NCI-H460 (cell line): ENCODE data around the gene CDPF1. TPM values are rescaled to one million over a fixed set of nuclear protein-coding genes. Genes with fewer than 3 reads are reported as not detected.

Source experiments
- DNase-seq: peaks from one replicate; pipeline ENCODE4 v3.0.0-alpha.2; 2016; ENCODE audit warnings: low read depth; ENCODE audit errors: extremely low read depth
- total RNA-seq: library from RNA; depleted of rRNA; stranded (reverse); fragments of >200 nt; shearing (Covaris generic); gene quantifications from 2 replicates; pipeline ENCODE4 v1.2.3, GENCODE V29; 2014

The CDPF1 gene
- total RNA-seq, 1 experiment from 2014 or later = 14.6 TPM

DNA sequence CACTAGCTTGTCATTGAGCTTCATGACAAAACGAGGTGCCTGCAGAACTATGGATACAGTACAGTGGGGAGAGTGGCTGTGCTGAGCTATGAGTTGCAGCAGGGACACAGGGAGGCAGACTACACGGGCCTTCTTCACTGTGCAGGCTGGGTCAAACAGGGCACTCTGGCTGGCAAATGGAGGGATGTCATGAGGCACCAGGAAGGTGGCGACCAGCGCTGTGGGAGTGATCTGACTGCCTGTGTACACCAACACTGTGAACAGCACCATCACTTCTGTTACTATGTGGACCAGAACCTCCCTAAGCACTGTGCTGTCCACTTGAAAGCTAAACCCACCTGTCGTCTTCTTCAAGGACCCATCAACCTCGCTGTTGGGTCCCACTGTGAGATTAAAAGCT, 9.9 kb upstream of the CDPF1 start:
- no peak for DNase-seq

GRCh38 chr22:46259374-46259773, 9.3 kb upstream of the CDPF1 start:
- no peak for DNase-seq

DNA sequence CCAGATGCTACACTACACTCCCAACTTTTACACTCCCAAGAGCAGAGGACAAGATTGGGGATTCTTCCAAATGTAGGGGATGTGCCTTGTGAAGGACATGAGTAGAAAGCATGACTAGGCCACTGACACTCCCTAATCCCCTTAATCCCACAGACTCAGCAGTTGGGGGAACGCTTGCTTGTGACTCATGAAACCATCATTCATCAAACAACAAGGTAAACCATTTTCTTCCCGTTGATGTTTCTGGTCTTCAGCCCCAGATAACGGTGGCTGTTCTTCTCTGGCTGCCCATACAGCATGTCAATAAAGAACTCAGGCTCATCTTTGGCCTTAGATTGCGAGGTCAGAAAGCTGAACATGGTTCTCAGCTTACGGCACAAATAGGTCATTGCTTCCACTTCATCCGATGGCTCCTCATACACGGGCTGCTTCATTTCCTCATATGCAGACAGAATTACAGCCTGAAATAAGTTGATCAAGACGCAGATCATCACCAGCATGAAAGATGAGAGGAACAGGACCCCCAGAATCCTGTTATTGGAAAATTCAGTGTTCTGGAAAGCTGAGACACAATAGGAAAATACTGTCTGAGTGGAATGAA, 6.4 kb upstream of the CDPF1 start:
- DNase-seq = no peak

DNA sequence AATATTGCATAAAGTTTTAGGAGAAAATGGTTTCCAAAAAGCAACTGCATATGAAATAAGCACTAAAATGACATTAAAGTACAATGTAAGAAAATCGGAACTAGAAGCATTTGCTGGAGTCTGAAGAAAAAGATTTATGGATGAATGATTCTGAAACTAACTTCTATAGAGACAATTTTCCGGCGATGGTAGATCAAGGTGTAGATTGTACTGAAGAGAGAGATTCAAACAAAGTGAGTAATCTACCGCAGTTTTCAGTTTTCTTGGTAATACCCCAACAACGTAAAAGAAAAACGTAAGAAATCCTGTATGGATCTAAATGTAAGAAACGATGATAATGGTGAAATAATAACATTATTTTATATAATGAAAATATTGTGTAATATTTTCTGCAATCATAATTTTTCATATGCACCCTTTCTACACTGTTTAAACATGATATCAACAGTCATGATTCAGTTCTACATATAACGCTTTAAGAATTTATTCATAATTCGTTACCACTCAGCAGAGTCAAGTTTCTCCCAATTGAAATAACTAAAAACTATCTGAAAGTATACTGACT, 1.8 kb upstream of the CDPF1 start:
- no peak for DNase-seq

DNA sequence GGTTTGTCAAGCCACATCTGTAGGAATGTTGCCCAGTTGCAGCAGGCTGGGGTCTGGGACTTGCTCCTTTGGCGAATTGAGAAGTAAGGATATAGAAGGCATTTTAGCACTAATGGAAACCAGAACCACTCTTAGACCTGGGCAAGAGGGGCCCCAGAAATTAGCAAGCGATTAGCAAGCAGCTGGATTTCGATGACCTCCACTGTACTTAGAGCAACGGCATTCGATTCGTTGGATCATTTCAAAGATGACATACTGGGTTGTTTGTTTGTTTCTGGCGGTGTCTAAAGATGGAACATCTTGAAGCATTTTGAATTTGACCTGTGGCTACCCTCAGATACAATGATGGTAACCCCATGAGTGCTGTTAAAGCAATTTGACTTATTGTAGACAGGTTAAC, 1.2 kb upstream of the CDPF1 start:
- DNase-seq = no peak

GRCh38 chr22:46250783-46251125, 661 bp upstream of the CDPF1 start:
- no peak for DNase-seq

- no peak for DNase-seq
Measured at GRCh38 chr22:46247443-46247975, 2.6 kb downstream of the CDPF1 start.

DNA sequence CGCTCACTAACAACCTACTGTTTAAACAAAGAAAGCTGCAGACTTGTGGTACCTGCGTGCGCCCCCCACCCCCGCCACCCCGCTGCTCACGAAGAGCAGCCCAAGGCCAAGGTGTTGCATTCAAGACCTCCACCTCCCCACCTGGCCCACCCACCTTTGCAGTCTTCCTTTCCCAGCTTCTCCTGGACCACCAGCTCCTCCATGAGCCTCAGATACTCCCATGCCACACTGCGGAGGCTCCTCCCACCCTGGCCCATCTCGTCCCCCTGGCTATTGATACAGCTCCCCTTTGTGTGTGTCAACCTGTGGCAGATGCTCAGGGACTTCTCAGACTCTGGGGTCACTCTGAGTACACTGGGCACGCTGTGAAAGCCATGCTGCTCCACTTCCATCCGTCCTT, 3.9 kb downstream of the CDPF1 start:
- DNase-seq = no peak

GRCh38 chr22:46245511-46245910, 4.6 kb downstream of the CDPF1 start:
- DNase-seq = no peak

GRCh38 chr22:46244771-46245170, 5.3 kb downstream of the CDPF1 start:
- no peak for DNase-seq

DNA sequence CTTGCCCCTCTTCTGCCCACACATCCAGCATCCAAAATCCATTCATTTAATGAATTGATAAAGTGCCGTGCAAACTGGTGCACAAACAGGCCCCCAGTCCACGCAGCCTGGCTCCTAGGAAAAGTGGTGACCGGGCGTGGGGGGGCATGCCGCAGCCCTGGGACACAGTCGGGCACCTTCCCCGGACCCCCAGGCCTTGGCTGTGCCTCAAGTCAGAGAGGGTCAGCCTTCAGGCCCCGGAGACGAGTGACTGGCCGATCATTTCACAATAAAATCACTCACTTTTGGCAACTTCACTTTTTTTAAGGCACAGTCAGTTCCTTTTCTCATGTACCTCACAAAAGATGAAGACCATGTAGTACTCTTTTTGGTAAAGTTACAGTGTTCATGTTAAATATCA, 8.0 kb downstream of the CDPF1 start:
- DNase-seq = no peak

DNA sequence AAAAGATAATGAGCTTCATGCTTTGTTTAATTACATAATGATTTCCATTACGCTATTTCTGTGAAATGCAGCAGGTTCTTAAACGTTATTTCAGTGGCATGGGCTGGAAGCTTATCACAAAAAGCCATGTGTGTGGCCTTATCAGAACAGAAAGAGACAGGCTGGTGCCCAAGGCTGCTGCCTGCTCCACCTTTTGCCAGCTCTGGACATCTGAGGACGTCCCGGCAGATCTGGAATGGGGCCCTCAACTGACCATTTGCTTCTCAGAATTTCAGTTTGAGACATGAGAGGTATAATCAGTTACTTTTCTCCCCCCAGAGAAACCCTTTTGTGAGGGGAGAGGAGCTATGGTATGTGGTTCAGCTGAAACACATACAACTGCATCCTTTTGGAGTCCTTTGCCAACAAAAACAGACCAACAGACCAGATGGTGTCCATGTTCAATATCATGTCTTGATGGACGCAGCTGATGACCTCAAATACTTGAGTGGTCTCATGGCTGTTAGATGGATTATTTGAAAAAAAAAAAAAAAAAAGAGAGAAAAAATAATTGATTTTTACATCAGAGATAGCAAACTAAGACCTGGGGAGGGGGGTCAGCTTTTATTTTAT, 8.6 kb downstream of the CDPF1 start:
- no peak for DNase-seq

GRCh38 chr22:46240907-46241306, 9.2 kb downstream of the CDPF1 start:
- no peak for DNase-seq

GRCh38 chr22:46240506-46240905, 9.6 kb downstream of the CDPF1 start:
- DNase-seq = no peak

- no peak for DNase-seq
Measured at GRCh38 chr22:46240073-46240472, 10.0 kb downstream of the CDPF1 start.

GRCh38 chr22:46239261-46240048, 10.6 kb downstream of the CDPF1 start:
- DNase-seq = no peak

GRCh38 chr22:46238541-46238940, 11.6 kb downstream of the CDPF1 start:
- no peak for DNase-seq

DNA sequence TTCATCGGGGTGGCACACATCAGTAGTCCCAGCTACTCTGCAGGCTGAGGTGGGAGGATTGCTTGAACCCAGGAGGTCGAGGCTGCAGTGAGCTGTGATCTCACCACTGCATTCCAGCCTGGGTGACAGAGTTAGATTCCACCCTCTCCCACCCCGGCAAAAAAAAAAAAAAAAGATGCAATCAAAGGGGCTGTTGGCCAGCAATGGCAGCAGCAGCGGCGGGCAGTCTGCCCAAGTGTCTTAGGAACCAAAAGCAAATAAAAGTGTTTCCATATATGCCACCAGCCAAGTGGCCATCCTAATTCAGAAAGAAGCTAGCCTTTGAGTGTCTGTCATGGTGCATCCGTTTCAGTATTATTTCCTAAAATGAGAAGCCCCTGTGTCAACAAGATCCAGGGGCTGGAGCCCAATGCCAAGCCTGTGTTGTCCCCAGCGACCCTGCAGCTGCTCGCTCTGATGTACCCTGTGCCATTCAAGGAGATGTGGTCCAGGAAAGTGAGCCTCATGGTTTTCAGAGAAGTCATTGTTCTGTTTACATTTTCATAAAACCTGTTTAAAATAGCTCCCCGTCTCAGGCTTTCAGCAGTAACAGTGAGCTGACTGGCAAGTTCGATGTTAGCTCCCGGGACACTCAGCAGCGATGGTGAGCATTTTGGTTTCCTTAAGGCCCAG, 12.5 kb downstream of the CDPF1 start:
- DNase-seq = no peak

- DNase-seq = no peak
Measured at GRCh38 chr22:46234969-46235368, 15.1 kb downstream of the CDPF1 start.

GRCh38 chr22:46233231-46233630, 16.9 kb downstream of the CDPF1 start:
- no peak for DNase-seq

DNA sequence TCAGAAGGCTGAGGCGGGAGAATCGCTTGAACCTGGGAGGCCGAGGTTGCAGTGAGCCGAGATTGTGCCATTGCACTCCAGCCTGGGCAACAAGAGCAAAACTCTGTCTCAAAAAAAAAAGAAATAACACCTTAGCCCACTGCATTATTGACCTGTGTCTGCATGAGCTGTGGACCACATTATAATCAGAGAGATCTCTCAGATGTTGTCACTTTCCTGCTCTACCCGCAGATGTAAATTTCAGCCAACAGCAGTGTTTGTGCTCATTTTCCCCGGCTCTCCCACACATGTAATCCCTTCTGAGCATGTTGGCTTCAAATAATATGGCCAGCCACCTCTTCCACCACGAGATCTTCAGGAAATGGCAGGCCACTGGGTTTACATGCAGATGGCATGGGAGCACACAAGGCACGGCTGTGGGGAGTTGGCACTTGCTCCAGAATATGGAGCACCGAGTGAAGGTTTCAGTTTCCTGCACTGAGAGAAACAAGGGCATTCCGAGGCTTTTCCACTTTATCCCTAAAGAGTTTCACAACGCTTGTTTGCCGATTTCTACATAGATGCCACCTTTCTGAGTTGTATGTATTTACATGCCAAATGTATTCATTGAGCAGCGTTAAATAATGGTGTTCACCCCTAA, 19.7 kb downstream of the CDPF1 start:
- DNase-seq = no peak
